ENCODE measurements around the gene ARPC2. TPM values are rescaled to one million over a fixed set of nuclear protein-coding genes. Genes with fewer than 3 reads are reported as not detected.

The ARPC2 gene
- total RNA-seq, 3 donors from 2014 or later (not counting 1 experiment from before 2014, with no cell fraction given) = 824 to 880 (median 830) TPM

DNA sequence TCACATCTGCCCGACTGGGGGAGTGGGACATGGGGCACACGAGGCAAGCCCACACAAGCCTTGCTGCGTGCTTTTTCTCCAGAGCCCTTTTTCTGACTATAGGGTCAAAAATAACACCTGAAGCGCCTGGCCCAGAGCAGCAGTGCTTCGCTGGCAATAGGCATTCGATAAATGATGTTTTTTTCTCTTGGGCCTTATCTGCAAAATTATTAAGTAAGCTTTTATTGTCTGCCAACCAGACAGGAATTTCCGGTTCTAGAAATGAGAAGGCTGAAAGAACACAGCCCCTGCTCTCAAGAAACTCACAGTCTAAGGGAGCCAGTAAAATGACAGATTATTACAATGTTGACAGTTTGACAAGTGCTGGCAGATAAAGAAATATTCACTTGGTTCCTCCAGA lies 78.0 kb downstream of the ARPC2 start:
- no peak overlapping the region for H3K27ac ChIP-seq (ENCODE audit: low read length)
- peaks cover 33% of the 10 kb centered on the region for H3K4me1 ChIP-seq (ENCODE audit: control insufficient read depth, insufficient read depth, low read length)
- no peak overlapping the region for H3K4me3 ChIP-seq (ENCODE audit: low read length)
- TF ChIP-seq, protein P1, sequence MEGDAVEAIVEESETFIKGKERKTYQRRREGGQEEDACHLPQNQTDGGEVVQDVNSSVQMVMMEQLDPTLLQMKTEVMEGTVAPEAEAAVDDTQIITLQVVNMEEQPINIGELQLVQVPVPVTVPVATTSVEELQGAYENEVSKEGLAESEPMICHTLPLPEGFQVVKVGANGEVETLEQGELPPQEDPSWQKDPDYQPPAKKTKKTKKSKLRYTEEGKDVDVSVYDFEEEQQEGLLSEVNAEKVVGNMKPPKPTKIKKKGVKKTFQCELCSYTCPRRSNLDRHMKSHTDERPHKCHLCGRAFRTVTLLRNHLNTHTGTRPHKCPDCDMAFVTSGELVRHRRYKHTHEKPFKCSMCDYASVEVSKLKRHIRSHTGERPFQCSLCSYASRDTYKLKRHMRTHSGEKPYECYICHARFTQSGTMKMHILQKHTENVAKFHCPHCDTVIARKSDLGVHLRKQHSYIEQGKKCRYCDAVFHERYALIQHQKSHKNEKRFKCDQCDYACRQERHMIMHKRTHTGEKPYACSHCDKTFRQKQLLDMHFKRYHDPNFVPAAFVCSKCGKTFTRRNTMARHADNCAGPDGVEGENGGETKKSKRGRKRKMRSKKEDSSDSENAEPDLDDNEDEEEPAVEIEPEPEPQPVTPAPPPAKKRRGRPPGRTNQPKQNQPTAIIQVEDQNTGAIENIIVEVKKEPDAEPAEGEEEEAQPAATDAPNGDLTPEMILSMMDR (IDR thresholded peaks at IDR 0.05) = no peak
- H3K4me1 Mint-ChIP-seq = peaks cover 24 to 36% of the 10 kb centered on the region in 2 donors
- H3K27ac Mint-ChIP-seq = no peak overlapping the region
- DNase-seq (no peak), ATAC-seq (no peak)
- 96% methylated on average over 7 of the region's 7 CpGs for WGBS (ENCODE audit: insufficient coverage)
- no peaks in the 10 kb centered on the region for H3K36me3 Mint-ChIP-seq
- H3K9me3 Mint-ChIP-seq = no peaks in the 10 kb centered on the region
- no peaks in the 10 kb centered on the region for H3K27me3 ChIP-seq (ENCODE audit: control insufficient read depth, insufficient read depth, low read length)
- H3K27me3 Mint-ChIP-seq (ENCODE audit: low read depth in 2 of 2) = no peaks in the 10 kb centered on the region
- intact Hi-C loops (cut with micrococcal nuclease) = no loop called here
- no peak overlapping the region for H3K4me3 Mint-ChIP-seq
- H3K9me3 ChIP-seq (ENCODE audit: control insufficient read depth, insufficient read depth, low read length) = no peaks in the 10 kb centered on the region
- no peaks in the 10 kb centered on the region for H3K36me3 ChIP-seq (ENCODE audit: control insufficient read depth, insufficient read depth, low read length)

DNA sequence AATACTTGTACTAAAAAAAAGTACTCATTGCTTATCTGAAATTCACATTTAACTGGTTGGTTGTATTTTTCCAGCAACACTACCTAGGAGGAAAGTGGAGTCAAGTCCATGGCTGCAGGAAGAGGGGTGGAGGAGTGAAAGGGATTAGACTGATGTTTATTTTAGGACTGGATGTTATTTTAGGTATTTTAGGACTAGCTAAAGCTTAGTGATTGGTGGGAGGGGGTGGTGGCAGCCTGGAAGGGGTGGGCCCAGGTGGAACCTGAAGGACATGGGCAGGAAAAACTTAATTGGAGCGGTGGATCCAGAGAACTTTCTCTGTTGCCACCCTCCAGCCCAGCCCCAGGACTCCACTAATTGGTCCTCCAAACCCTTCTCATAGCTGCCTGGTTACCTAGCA lies 79.2 kb downstream of the ARPC2 start:
- no peak overlapping the region for H3K27ac Mint-ChIP-seq
- WGBS (ENCODE audit: insufficient coverage) = 94% methylated on average over 1 of the region's 1 CpG
- ATAC-seq (no peak), DNase-seq (no peak)
- Histone ChIP-seq H3K9me3 (ENCODE audit: control insufficient read depth, insufficient read depth, low read length) (no peaks in the 10 kb centered on the region), H3K36me3 (ENCODE audit: control insufficient read depth, insufficient read depth, low read length) (no peaks in the 10 kb centered on the region), H3K27me3 (ENCODE audit: control insufficient read depth, insufficient read depth, low read length) (no peaks in the 10 kb centered on the region), H3K4me1 (ENCODE audit: control insufficient read depth, insufficient read depth, low read length) (peaks cover 24% of the 10 kb centered on the region), H3K4me3 (ENCODE audit: low read length) (no peak overlapping the region), H3K27ac (ENCODE audit: low read length) (no peak overlapping the region)
- TF ChIP-seq, protein P1 (IDR thresholded peaks at IDR 0.05) = no peak
- H3K9me3 Mint-ChIP-seq = no peaks in the 10 kb centered on the region
- intact Hi-C loops (cut with micrococcal nuclease) = no loop called here
- H3K4me3 Mint-ChIP-seq = no peak overlapping the region
- H3K36me3 Mint-ChIP-seq = no peaks in the 10 kb centered on the region
- peaks cover 15 to 27% of the 10 kb centered on the region in 2 donors for H3K4me1 Mint-ChIP-seq
- H3K27me3 Mint-ChIP-seq (ENCODE audit: low read depth in 2 of 2) = no peaks in the 10 kb centered on the region

DNA sequence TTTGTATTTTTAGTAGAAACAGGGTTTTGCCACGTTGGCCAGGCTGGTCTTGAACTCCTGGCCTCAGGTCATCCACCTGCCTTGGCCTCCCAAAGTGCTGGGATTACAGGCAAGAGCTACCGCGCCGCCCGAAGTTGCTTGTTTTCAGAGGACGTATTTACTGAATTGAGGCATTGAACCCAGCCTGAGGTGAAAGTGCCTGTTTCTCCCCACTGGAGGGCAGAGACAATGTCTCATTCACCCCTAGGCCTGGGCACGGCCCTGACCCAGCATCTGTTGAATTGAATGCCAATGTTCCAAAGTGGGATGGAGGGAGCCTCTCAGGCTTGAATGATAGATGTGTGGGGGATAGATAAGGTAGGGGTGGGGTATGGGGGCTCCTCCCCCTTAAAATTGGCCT lies 79.9 kb downstream of the ARPC2 start:
- Mint-ChIP-seq H3K36me3 (no peaks in the 10 kb centered on the region), H3K27me3 (ENCODE audit: low read depth in 2 of 2) (no peaks in the 10 kb centered on the region), H3K9me3 (no peaks in the 10 kb centered on the region), H3K4me3 (no peak overlapping the region), H3K27ac (no peak overlapping the region), H3K4me1 (peaks cover 13 to 25% of the 10 kb centered on the region in 2 donors)
- TF ChIP-seq, protein P1 (IDR thresholded peaks at IDR 0.05) = no peak
- Histone ChIP-seq H3K4me1 (ENCODE audit: control insufficient read depth, insufficient read depth, low read length) (peaks cover 22% of the 10 kb centered on the region), H3K4me3 (ENCODE audit: low read length) (no peak overlapping the region), H3K36me3 (ENCODE audit: control insufficient read depth, insufficient read depth, low read length) (no peaks in the 10 kb centered on the region), H3K27me3 (ENCODE audit: control insufficient read depth, insufficient read depth, low read length) (no peaks in the 10 kb centered on the region), H3K27ac (ENCODE audit: low read length) (no peak overlapping the region), H3K9me3 (ENCODE audit: control insufficient read depth, insufficient read depth, low read length) (no peaks in the 10 kb centered on the region)
- ATAC-seq (no peak), DNase-seq (no peak)
- 97% methylated on average over 6 of the region's 7 CpGs for WGBS (ENCODE audit: insufficient coverage)
- intact Hi-C loops (cut with micrococcal nuclease) = no loop called here

DNA sequence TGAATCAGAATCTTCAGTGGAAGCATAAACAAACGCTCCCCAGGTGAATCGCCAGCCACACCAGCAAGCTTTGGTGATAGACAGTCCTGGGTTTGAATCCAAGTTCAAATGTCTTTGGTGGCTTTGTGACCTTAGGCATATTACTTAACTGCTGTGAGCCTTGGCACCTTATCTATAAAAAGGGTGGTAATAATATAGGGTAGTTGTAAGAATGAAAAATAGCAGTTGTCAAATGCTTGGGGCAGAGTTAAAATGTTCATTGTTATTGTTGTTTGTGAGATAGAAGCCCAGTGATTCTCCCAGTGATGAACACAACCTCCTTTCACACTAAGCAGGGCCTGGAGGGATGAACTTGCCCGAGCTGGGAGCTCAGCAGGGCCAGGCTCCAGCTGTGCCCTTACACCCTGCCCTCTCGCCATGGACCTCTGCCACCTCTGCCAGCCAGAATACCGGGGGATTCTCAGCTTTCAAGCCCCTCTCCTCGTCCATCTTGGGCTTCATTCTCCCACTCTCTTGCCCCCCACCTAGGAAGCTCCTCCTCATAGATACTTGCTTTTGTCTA lies 81.4 kb downstream of the ARPC2 start:
- Histone ChIP-seq H3K4me1 (ENCODE audit: control insufficient read depth, insufficient read depth, low read length) (peaks cover 17% of the 10 kb centered on the region), H3K27me3 (ENCODE audit: control insufficient read depth, insufficient read depth, low read length) (no peaks in the 10 kb centered on the region), H3K36me3 (ENCODE audit: control insufficient read depth, insufficient read depth, low read length) (no peaks in the 10 kb centered on the region), H3K27ac (ENCODE audit: low read length) (no peak overlapping the region), H3K4me3 (ENCODE audit: low read length) (no peak overlapping the region), H3K9me3 (ENCODE audit: control insufficient read depth, insufficient read depth, low read length) (no peaks in the 10 kb centered on the region)
- intact Hi-C loops (cut with micrococcal nuclease) = no loop called here
- Mint-ChIP-seq H3K36me3 (no peaks in the 10 kb centered on the region), H3K4me1 (peaks cover 13 to 19% of the 10 kb centered on the region in 2 donors), H3K4me3 (no peak overlapping the region), H3K9me3 (no peaks in the 10 kb centered on the region), H3K27me3 (ENCODE audit: low read depth in 2 of 2) (no peaks in the 10 kb centered on the region), H3K27ac (no peak overlapping the region)
- TF ChIP-seq, protein P1 (IDR thresholded peaks at IDR 0.05) = no peak
- DNase-seq (no peak), ATAC-seq (no peak)
- WGBS (ENCODE audit: insufficient coverage) = 85% methylated on average over 6 of the region's 6 CpGs
